HG03342 (cell line): ENCODE results near the gene SH3BGR.
"Not testable (repeated sequence)": the region's sequence is repeated elsewhere in the genome, so short reads cannot be mapped to it uniquely, and the experiment has no call there.

Experiments used
- ATAC-seq: cut with Tn5 transposase; IDR thresholded peaks from one replicate; pipeline ENCODE4 v1.9.1; 2021; ENCODE audit warnings: mild to moderate bottlenecking, moderate library complexity; ENCODE audit not compliant: unreplicated experiment

The SH3BGR gene

GRCh38 chr21:39451332-39452206, at the start of gene SH3BGR:
TSS of gene SH3BGR (plus strand) at chr21:39451970. CDS start at chr21:39452097, 127 bp downstream.
- no peak for ATAC-seq

- ATAC-seq, result no peak
Observed at GRCh38 chr21:39406065-39406464, 45.7 kb upstream of the SH3BGR start.

GRCh38 chr21:39419204-39419603, 32.6 kb upstream of the SH3BGR start:
- not testable (repeated sequence) for ATAC-seq

- ATAC-seq, result no peak
Observed at GRCh38 chr21:39422527-39423241, 29.1 kb upstream of the SH3BGR start.

GRCh38 chr21:39429445-39429844, 22.3 kb upstream of the SH3BGR start:
- no peak for ATAC-seq

- no peak for ATAC-seq
Observed at GRCh38 chr21:39430016-39430415, 21.8 kb upstream of the SH3BGR start.

- ATAC-seq, result no peak
Observed at GRCh38 chr21:39430457-39430856, 21.3 kb upstream of the SH3BGR start.

- ATAC-seq, result no peak
Observed at GRCh38 chr21:39430954-39431353, 20.8 kb upstream of the SH3BGR start.

- ATAC-seq, result no peak
Observed at GRCh38 chr21:39434950-39435349, 16.8 kb upstream of the SH3BGR start.

- no peak for ATAC-seq
Observed at GRCh38 chr21:39439232-39439631, 12.5 kb upstream of the SH3BGR start.

- peak; percentile 32 for ATAC-seq
Observed at GRCh38 chr21:39441502-39442475, 10.0 kb upstream of the SH3BGR start.

- peak; percentile 2 for ATAC-seq
Observed at GRCh38 chr21:39444421-39445180, 7.2 kb upstream of the SH3BGR start.

- peak; percentile 88 for ATAC-seq
Observed at GRCh38 chr21:39445321-39446269, 6.2 kb upstream of the SH3BGR start, which contains the start of gene LCA5L. TSS of gene LCA5L (minus strand) at chr21:39445778. CDS start at chr21:39428493, 17,285 bp downstream.

- ATAC-seq, result no peak
Observed at GRCh38 chr21:39447264-39447663, 4.5 kb upstream of the SH3BGR start.

GRCh38 chr21:39452207-39452969, 618 bp downstream of the SH3BGR start:
- ATAC-seq, result no peak

GRCh38 chr21:39452970-39453342, 1.2 kb downstream of the SH3BGR start:
- ATAC-seq, result no peak

- ATAC-seq, result no peak
Observed at GRCh38 chr21:39453571-39454179, 1.9 kb downstream of the SH3BGR start.
